A549 (cell line): ENCODE results near the gene MOV10. TPM values are rescaled to one million over a fixed set of nuclear protein-coding genes. Genes with fewer than 3 reads are reported as not detected.
"Not testable (repeated sequence)": the region's sequence is repeated elsewhere in the genome, so short reads cannot be mapped to it uniquely, and the experiment has no call there.

Experiments used
- ATAC-seq, 2 experiments: fragments of 200-7000 bp in 1 of 2; fragments of >200 bp in 1 of 2; cut with Nextera tagmentation in 1 of 2; cut with Tn5 transposase in 1 of 2; 3 replicates each; pipeline versions ENCODE4 v1.8.0 to v1.9.1; 2018 to 2020; ENCODE audit warnings: mild to moderate bottlenecking in 1 of 2, moderate library complexity in 1 of 2
- CTCF ChIA-PET: fragments of 300-600 bp; sonication (Branson Sonifier 250); formaldehyde crosslinking; extraction: SDS; loops from one replicate; lab custom pipeline; 2021; ENCODE audit warnings: antibody characterized with exemption, inconsistent platforms; lab: Yijun Ruan, JAX
- POLR2A ChIA-PET: fragments of 350-600 bp; formaldehyde crosslinking; extraction: SDS; loops from one replicate; lab custom pipeline; 2021; ENCODE audit warnings: antibody characterized with exemption, inconsistent platforms; lab: Yijun Ruan, JAX
- DNase-seq, 2 experiments: peaks; one replicate each; pipeline versions ENCODE4 v3.0.0 to v3.0.0-alpha.2; 2011 to 2016; ENCODE audit warnings: low read depth in 1 of 2, low spot score in 1 of 2
- FAIRE-seq: peaks from 2 replicates; lab custom pipeline; 2011; peaks lifted over from hg19 to GRCh38; lab: Jason Lieb, UNC
- H3K27ac ChIP-seq, 2 experiments: fragments of >200 bp; sonication (Bioruptor Twin); formaldehyde crosslinking; 3 replicates each; pipeline ENCODE4 v1.5.1; 2016 to 2017
- H3K4me1 ChIP-seq: fragments of >200 bp; sonication (Bioruptor Twin); formaldehyde crosslinking; 3 replicates; pipeline ENCODE4 v1.6.1; 2016
- H3K4me2 ChIP-seq: fragments of >200 bp; sonication (Bioruptor Twin); formaldehyde crosslinking; 3 replicates; pipeline ENCODE4 v1.6.1; 2016
- H3K4me3 ChIP-seq: fragments of >200 bp; sonication (Bioruptor Twin); formaldehyde crosslinking; 3 replicates; pipeline ENCODE4 v1.5.1; 2016
- H3K9me3 ChIP-seq: fragments of >200 bp; sonication (Bioruptor Twin); formaldehyde crosslinking; 3 replicates; pipeline ENCODE4 v1.6.1; 2016
- CBX8 ChIP-seq: fragments of 200-600 bp; sonication (generic); IDR thresholded peaks from 2 replicates; pipeline ENCODE4 v1.6.1; 2016
- CEBPB ChIP-seq, 2 experiments: fragments of >200 bp in 1 of 2; sonication (Bioruptor Twin) in 1 of 2; formaldehyde crosslinking in 1 of 2; IDR thresholded peaks; 2 replicates each; pipeline ENCODE4 v1.6.1; 2012 to 2016
- CTCF ChIP-seq: fragments of >200 bp; sonication (Bioruptor Twin); formaldehyde crosslinking; IDR thresholded peaks from 3 replicates; pipeline ENCODE4 v1.5.1; 2016
- ELK1 ChIP-seq: fragments of 150-350 bp; IDR thresholded peaks from 2 replicates; pipeline ENCODE4 v1.6.1; 2014; ENCODE audit warnings: low read depth, mild to moderate bottlenecking, low read length
- FOSL2 ChIP-seq, 2 experiments: fragments of 450-650 bp in 1 of 2; fragments of >200 bp in 1 of 2; sonication (Bioruptor Twin) in 1 of 2; formaldehyde crosslinking; IDR thresholded peaks; 2 replicates each; pipeline versions ENCODE4 v1.5.0 to v1.6.1; 2016 to 2020; ENCODE audit warnings: mild to moderate bottlenecking in 1 of 2, moderate library complexity in 1 of 2
- GATA3 ChIP-seq: IDR thresholded peaks from 2 replicates; pipeline ENCODE4 v1.6.1; 2012; ENCODE audit warnings: borderline replicate concordance
- HMGXB4 ChIP-seq: fragments of 250-450 bp; sonication (Bioruptor Pico); IDR thresholded peaks from 2 replicates; pipeline ENCODE4 v1.5.0; 2021; ENCODE audit warnings: mild to moderate bottlenecking, moderate library complexity, borderline replicate concordance
- JUN ChIP-seq, 2 experiments: fragments of >200 bp; sonication (Bioruptor Twin); formaldehyde crosslinking; IDR thresholded peaks; 2 replicates in 1 of 2; 3 replicates in 1 of 2; pipeline ENCODE4 v1.6.1; 2016 to 2017
- KDM1A ChIP-seq: fragments of 200-600 bp; sonication (generic); IDR thresholded peaks from 2 replicates; pipeline ENCODE4 v1.6.1; 2016; ENCODE audit warnings: low read depth, mild to moderate bottlenecking
- MAFK ChIP-seq: fragments of 450-650 bp; IDR thresholded peaks from 2 replicates; pipeline ENCODE4 v1.6.1; 2014; ENCODE audit not compliant: partially characterized antibody
- MAX ChIP-seq: IDR thresholded peaks from 2 replicates; pipeline ENCODE4 v1.6.1; 2012
- MAZ ChIP-seq: fragments of 150-350 bp; IDR thresholded peaks from 2 replicates; pipeline ENCODE4 v1.6.1; 2014; ENCODE audit warnings: antibody characterized with exemption, low read depth, low read length, borderline replicate concordance
- MYC ChIP-seq: IDR thresholded peaks from 2 replicates; pipeline ENCODE4 v1.6.1; 2012; ENCODE audit warnings: mild to moderate bottlenecking, inconsistent platforms, low read length, improper control_type of control experiment, borderline replicate concordance
- NFE2L2 ChIP-seq: fragments of 150-350 bp; conservative IDR thresholded peaks from 2 replicates; pipeline ENCODE4 v1.6.1; 2014; ENCODE audit warnings: low read length
- NPAS2 ChIP-seq: fragments of 250-450 bp; sonication (Bioruptor Pico); IDR thresholded peaks from 2 replicates; pipeline ENCODE4 v1.8.0; 2022; ENCODE audit warnings: mild to moderate bottlenecking, moderate library complexity, borderline replicate concordance
- NR3C1 ChIP-seq: fragments of >200 bp; sonication (Bioruptor Twin); formaldehyde crosslinking; IDR thresholded peaks from 3 replicates; pipeline ENCODE4 v1.6.1; 2017
- SREBF2 ChIP-seq: fragments of 450-650 bp; IDR thresholded peaks from 2 replicates; pipeline ENCODE4 v1.6.1; 2014; ENCODE audit warnings: mild to moderate bottlenecking, moderate library complexity
- TFCP2L1 ChIP-seq: fragments of 250-450 bp; sonication (Bioruptor Pico); IDR thresholded peaks from 2 replicates; pipeline ENCODE4 v1.5.0; 2021; ENCODE audit warnings: mild to moderate bottlenecking
- USF2 ChIP-seq: fragments of 450-650 bp; IDR thresholded peaks from 2 replicates; pipeline ENCODE4 v1.6.1; 2014; ENCODE audit warnings: antibody characterized with exemption
- WGBS: methylation state at CpG from one replicate; pipeline ENCODE4 v1.1.6; 2017; ENCODE audit errors: missing lambda C conversion rate; 5-methylcytosine and 5-hydroxymethylcytosine counted together
- polyA plus RNA-seq, 4 experiments: library from polyadenylated mRNA; depleted of rRNA in 3 of 4; stranded (reverse); fragments of >200 nt; fragmentation: RNase III in 1 of 4; extraction: RNeasy Plus Mini Kit Qiagen cat#74134 plus additional on column Dnase treatment in 1 of 4; gene quantifications; 2 replicates in 3 of 4; 3 replicates in 1 of 4; pipeline ENCODE4 v1.2.3, GENCODE V29; 2011 to 2017

Gene MOV10
- polyA plus RNA-seq, 2 of the 4 experiments (the other 2 are of a cell fraction), result 27.3 to 37.3 TPM

- no peaks in the 10 kb centered on the region for H3K4me1 ChIP-seq
- 3% methylated on average over 2 of the region's 2 CpGs for WGBS
- no peak for DNase-seq
- no peak overlapping the region for H3K27ac ChIP-seq
- CTCF ChIA-PET, result interaction anchor here (1.8 to 4.3 kb wide), 4 partner anchors 9 to 77 kb away, joined by 4 to 34 read pairs (median 16); partner anchors contain the start of gene PPM1J
- H3K9me3 ChIP-seq, result no peaks in the 10 kb centered on the region
- TF ChIP-seq JUN (IDR thresholded peaks at IDR 0.05) (no peak), FOSL2 (IDR thresholded peaks at IDR 0.05) (no peak), FOSL2 (CRISPR knock-in tag; IDR thresholded peaks at IDR 0.05) (no peak), CBX8 (no peak), SREBF2 (no peak)
- TF ChIP-seq, all 56 proteins: peak for 0
- Histone ChIP-seq H3K4me3 (no peak overlapping the region), H3K4me2 (no peak overlapping the region)
- ATAC-seq (peak; percentile 80 to 81; a peak in 4 of 6 replicates), FAIRE-seq (no peak)
- POLR2A ChIA-PET, result no interaction called here
Measured at GRCh38 chr1:112727716-112728115, 53.3 kb downstream of the MOV10 start.

GRCh38 chr1:112728306-112728971, 54.0 kb downstream of the MOV10 start:
- H3K4me3 ChIP-seq, DNase-seq, H3K4me2 ChIP-seq, ATAC-seq, H3K27ac ChIP-seq, H3K4me1 ChIP-seq, POLR2A ChIA-PET, H3K9me3 ChIP-seq, FAIRE-seq: not testable (repeated sequence)
- CTCF ChIA-PET, result interaction anchor here (1.8 to 4.3 kb wide), 3 partner anchors 9 to 76 kb away, joined by 9 to 34 read pairs (median 24); partner anchors contain the start of gene PPM1J
- WGBS, result 85% methylated on average over 18 of the region's 33 CpGs

- ATAC-seq, H3K4me1 ChIP-seq, POLR2A ChIA-PET, DNase-seq, FAIRE-seq, H3K4me2 ChIP-seq, H3K27ac ChIP-seq, H3K4me3 ChIP-seq, H3K9me3 ChIP-seq: not testable (repeated sequence)
- WGBS, result 65% methylated on average over 3 of the region's 3 CpGs
- CTCF ChIA-PET, result interaction anchor here (1.4 to 4.3 kb wide), 4 partner anchors 9 to 76 kb away, joined by 6 to 34 read pairs (median 22); partner anchors contain the start of gene PPM1J
Measured at GRCh38 chr1:112729011-112729410, 54.6 kb downstream of the MOV10 start.

- H3K4me2 ChIP-seq, result no peak overlapping the region
- no peak overlapping the region for H3K4me3 ChIP-seq
- 0% methylated on average over 1 of the region's 1 CpG for WGBS
- no peak overlapping the region for H3K27ac ChIP-seq
- FAIRE-seq (no peak), ATAC-seq (no peak), DNase-seq (no peak)
- ChIA-PET CTCF (interaction anchor here (0.8 to 2.6 kb wide), 3 partner anchors 7 to 14 kb away, joined by 4 to 20 read pairs (median 6); partner anchors contain the start of gene PPM1J), POLR2A (no interaction called here)
- TF ChIP-seq NFE2L2, result no peak
- TF ChIP-seq MAX, result no peak
- no peak for TF ChIP-seq MAZ
- no peak for TF ChIP-seq GATA3
- no peak for TF ChIP-seq TFCP2L1 (CRISPR knock-in tag)
- no peak for TF ChIP-seq HMGXB4 (CRISPR knock-in tag)
- no peak for TF ChIP-seq KDM1A
- no peak for TF ChIP-seq NR3C1
- H3K4me1 ChIP-seq, result no peaks in the 10 kb centered on the region
- H3K9me3 ChIP-seq, result no peaks in the 10 kb centered on the region
Measured at GRCh38 chr1:112729909-112730308, 55.5 kb downstream of the MOV10 start.

GRCh38 chr1:112731451-112731850, 57.0 kb downstream of the MOV10 start:
- H3K9me3 ChIP-seq, result no peaks in the 10 kb centered on the region
- DNase-seq, result no peak
- WGBS, result 86% methylated on average over 1 of the region's 1 CpG
- no peaks in the 10 kb centered on the region for H3K4me1 ChIP-seq
- H3K4me2 ChIP-seq, result no peak overlapping the region
- no peak overlapping the region for H3K27ac ChIP-seq
- ChIA-PET CTCF (interaction anchor here (0.9 to 2.6 kb wide), 3 partner anchors 15 to 311 kb away, joined by 3 to 20 read pairs (median 9); partner anchors contain the start of gene PPM1J), POLR2A (no interaction called here)
- H3K4me3 ChIP-seq, result no peak overlapping the region
- no peak for FAIRE-seq
- no peak for ATAC-seq
- no peak for TF ChIP-seq CTCF
- no peak for TF ChIP-seq GATA3
- TF ChIP-seq MAFK, result no peak
- no peak for TF ChIP-seq ELK1
- TF ChIP-seq NFE2L2, result no peak
- no peak for TF ChIP-seq USF2
- TF ChIP-seq CEBPB (IDR thresholded peaks at IDR 0.05), result no peak
- TF ChIP-seq NPAS2 (CRISPR knock-in tag), result no peak
- TF ChIP-seq MYC, result no peak
- TF ChIP-seq MAX, result no peak
- TF ChIP-seq CBX8, result no peak
